ENCODE data around the gene SPAG17.

DNA sequence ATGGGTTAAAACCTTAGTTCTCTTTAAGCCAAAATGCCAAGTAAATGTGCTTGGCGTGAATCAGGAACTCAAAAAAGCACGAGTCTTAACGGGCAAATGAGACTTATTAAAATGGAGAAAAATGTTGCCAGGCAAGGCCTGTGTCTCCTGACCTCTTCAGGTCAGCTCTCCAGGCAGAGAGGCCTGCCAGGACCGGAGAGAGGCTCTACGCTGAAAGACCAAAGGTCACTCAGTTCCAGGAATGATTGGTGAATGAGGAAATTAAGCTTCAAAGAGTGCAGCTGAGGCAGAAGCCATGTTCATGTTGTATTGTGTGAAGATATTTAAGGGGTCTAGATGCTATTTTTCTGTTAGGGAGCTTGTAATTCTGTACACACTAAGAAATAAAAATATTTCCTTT, 66.6 kb downstream of the SPAG17 start:
- no peak for TF ChIP-seq CTCF (IDR thresholded peaks at IDR 0.05; ENCODE audit: borderline replicate concordance, extremely low read depth, low read length, poor library complexity, severe bottlenecking)
- no peak for TF ChIP-seq EZH2 (IDR thresholded peaks at IDR 0.05; ENCODE audit: borderline replicate concordance, low read depth, low read length, severe bottlenecking)
